HepG2 (cell line): ENCODE measurements around the gene AQP5. TPM values are rescaled to one million over a fixed set of nuclear protein-coding genes. Genes with fewer than 3 reads are reported as not detected.

Experiments used
- ATAC-seq: fragments of 200-7000 bp; cut with Tn5 transposase; 3 replicates; pipeline ENCODE4 v1.9.1; 2020; ENCODE audit warnings: mild to moderate bottlenecking, moderate library complexity
- BruUV-seq: library from RNA; stranded (reverse); fragments of 400-500 nt; replicated peaks from 2 replicates; lab custom pipeline; 2021; lab: Mats Ljungman, UMichigan
- CTCF ChIA-PET: fragments of 300-600 bp; formaldehyde crosslinking; extraction: SDS; loops from one replicate; lab custom pipeline; 2021; ENCODE audit warnings: low total read pairs, inconsistent platforms, low intra/inter-chr PET ratio; lab: Yijun Ruan, JAX
- POLR2A ChIA-PET: fragments of 350-600 bp; sonication (Branson Sonifier 250); formaldehyde crosslinking; loops from one replicate; lab custom pipeline; 2020; ENCODE audit warnings: antibody characterized with exemption, inconsistent platforms; lab: Yijun Ruan, JAX
- DNase-seq: peaks from one replicate; pipeline ENCODE4 v3.0.0-alpha.2; 2015; ENCODE audit warnings: low spot score
- FAIRE-seq: peaks from 3 replicates; lab custom pipeline; 2011; peaks lifted over from hg19 to GRCh38; lab: Jason Lieb, UNC
- H2AFZ ChIP-seq: one replicate; pipeline ENCODE4 v1.6.1; 2011; ENCODE audit warnings: low read length, inconsistent platforms
- H3K27ac ChIP-seq: fragments of 300-600 bp; 3 replicates; pipeline ENCODE4 v1.8.0; 2011; ENCODE audit warnings: mixed run types, mild to moderate bottlenecking, mixed read lengths, low read length, inconsistent platforms; ENCODE audit not compliant: insufficient read depth; ENCODE audit errors: extremely low read length
- H3K27me3 ChIP-seq, 2 experiments: fragments of 200-600 bp in 1 of 2; 2 replicates in 1 of 2; 3 replicates in 1 of 2; pipeline versions ENCODE4 v1.6.0 to v1.8.0; 2011; ENCODE audit warnings: low read length in 2 of 2, mild to moderate bottlenecking in 2 of 2, moderate library complexity in 2 of 2, inconsistent platforms in 1 of 2; ENCODE audit not compliant: insufficient read depth in 2 of 2, control insufficient read depth in 1 of 2
- H3K36me3 ChIP-seq, 2 experiments: fragments of 200-600 bp in 1 of 2; replicated peaks in 1 of 2; 2 replicates in 1 of 2; 3 replicates in 1 of 2; pipeline versions ENCODE4 v1.5.1 to v1.8.0; 2011; ENCODE audit warnings: low read length in 2 of 2, inconsistent platforms in 1 of 2; ENCODE audit not compliant: insufficient read depth in 2 of 2, control insufficient read depth in 1 of 2
- H3K4me1 ChIP-seq: 2 replicates; pipeline ENCODE4 v1.5.1; 2012; ENCODE audit warnings: low read length, inconsistent platforms; ENCODE audit not compliant: insufficient read depth
- H3K4me2 ChIP-seq: 2 replicates; pipeline ENCODE4 v1.6.0; 2011; ENCODE audit warnings: low read depth, low read length, inconsistent platforms
- H3K4me3 ChIP-seq, 3 experiments: fragments of 200-600 bp in 1 of 3; sonication (generic), shearing (Covaris generic) in 1 of 3; replicated peaks in 1 of 3; 2 replicates each; pipeline ENCODE4 v1.5.1; 2011 to 2016; ENCODE audit warnings: low read length in 3 of 3, inconsistent platforms in 2 of 3, low read depth in 2 of 3, mild to moderate bottlenecking in 2 of 3, control low read depth in 1 of 3, mixed read lengths in 1 of 3; ENCODE audit not compliant: insufficient read depth in 1 of 3
- H3K79me2 ChIP-seq: one replicate; pipeline ENCODE4 v1.6.1; 2011; ENCODE audit warnings: low read length, inconsistent platforms; ENCODE audit not compliant: insufficient read depth
- H3K9ac ChIP-seq: 2 replicates; pipeline ENCODE4 v1.6.0; 2011; ENCODE audit warnings: mild to moderate bottlenecking, low read depth, low read length, inconsistent platforms; ENCODE audit not compliant: insufficient read depth
- H3K9me3 ChIP-seq: 2 replicates; pipeline ENCODE4 v1.5.1; 2012; ENCODE audit warnings: mild to moderate bottlenecking, low read length
- H4K20me1 ChIP-seq: 2 replicates; pipeline ENCODE4 v1.6.0; 2011; ENCODE audit warnings: inconsistent platforms, mild to moderate bottlenecking, low read length, moderate library complexity; ENCODE audit not compliant: insufficient read depth
- SRF ChIP-seq: IDR thresholded peaks from 2 replicates; pipeline ENCODE4 v1.6.1; 2011; ENCODE audit warnings: mild to moderate bottlenecking, low read depth, low read length, moderate library complexity
- ZNF768 ChIP-seq: sonication (generic); formaldehyde crosslinking; IDR thresholded peaks from 2 replicates; pipeline ENCODE4 v1.4.0; 2020; ENCODE audit warnings: missing genetic modification reagents
- WGBS: methylation state at CpG from one replicate; pipeline ENCODE4 v1.1.6; 2017; ENCODE audit warnings: low lambda C conversion rate; 5-methylcytosine and 5-hydroxymethylcytosine counted together
- in situ Hi-C: cut with HindIII; loops from 2 replicates; pipeline ENCODE4 v1.10.0; 2017; ENCODE audit warnings: low pct_unique_long_range_greater_than_20kb; ENCODE audit not compliant: extremely low pct_ligation_motif_present
- intact Hi-C: fragments of 100-400 bp; cut with micrococcal nuclease; formaldehyde crosslinking; loops from one replicate; pipeline ENCODE4 v1.10.0; 2022; ENCODE audit not compliant: unreplicated experiment
- polyA plus RNA-seq, 8 experiments: library from polyadenylated mRNA; depleted of rRNA in 3 of 8; stranded (reverse) in 7 of 8; unstranded in 1 of 8; fragments of >200 nt; fragmentation: Illumina TruSeq in 4 of 8; extraction: Trizol in 4 of 8; gene quantifications; 2 replicates each; pipeline versions ENCODE4 v1.2.1 to v1.2.3, GENCODE V29; 2011 to 2016; ENCODE audit warnings: low read depth in 4 of 8, missing spikeins in 1 of 8, mixed read lengths in 1 of 8; ENCODE audit not compliant: insufficient read depth in 1 of 8
- total RNA-seq, 5 experiments: library from RNA; depleted of rRNA; stranded (reverse); fragments of >200 nt; fragmentation: Illumina TruSeq; extraction: Trizol; gene quantifications; 2 replicates each; pipeline ENCODE4 v1.2.3, GENCODE V29; 2016; ENCODE audit warnings: low read depth in 1 of 5
- TF ChIP-seq, protein P1 (sequence below): sonication (generic); formaldehyde crosslinking; IDR thresholded peaks from 2 replicates; pipeline ENCODE4 v1.4.0; 2020; ENCODE audit warnings: missing genetic modification reagents

AQP5 gene
- total and polyA plus RNA-seq, 2 of the 13 experiments (the other 11 are each of a cell fraction or from before 2014, with no cell fraction given), result not detected

DNA sequence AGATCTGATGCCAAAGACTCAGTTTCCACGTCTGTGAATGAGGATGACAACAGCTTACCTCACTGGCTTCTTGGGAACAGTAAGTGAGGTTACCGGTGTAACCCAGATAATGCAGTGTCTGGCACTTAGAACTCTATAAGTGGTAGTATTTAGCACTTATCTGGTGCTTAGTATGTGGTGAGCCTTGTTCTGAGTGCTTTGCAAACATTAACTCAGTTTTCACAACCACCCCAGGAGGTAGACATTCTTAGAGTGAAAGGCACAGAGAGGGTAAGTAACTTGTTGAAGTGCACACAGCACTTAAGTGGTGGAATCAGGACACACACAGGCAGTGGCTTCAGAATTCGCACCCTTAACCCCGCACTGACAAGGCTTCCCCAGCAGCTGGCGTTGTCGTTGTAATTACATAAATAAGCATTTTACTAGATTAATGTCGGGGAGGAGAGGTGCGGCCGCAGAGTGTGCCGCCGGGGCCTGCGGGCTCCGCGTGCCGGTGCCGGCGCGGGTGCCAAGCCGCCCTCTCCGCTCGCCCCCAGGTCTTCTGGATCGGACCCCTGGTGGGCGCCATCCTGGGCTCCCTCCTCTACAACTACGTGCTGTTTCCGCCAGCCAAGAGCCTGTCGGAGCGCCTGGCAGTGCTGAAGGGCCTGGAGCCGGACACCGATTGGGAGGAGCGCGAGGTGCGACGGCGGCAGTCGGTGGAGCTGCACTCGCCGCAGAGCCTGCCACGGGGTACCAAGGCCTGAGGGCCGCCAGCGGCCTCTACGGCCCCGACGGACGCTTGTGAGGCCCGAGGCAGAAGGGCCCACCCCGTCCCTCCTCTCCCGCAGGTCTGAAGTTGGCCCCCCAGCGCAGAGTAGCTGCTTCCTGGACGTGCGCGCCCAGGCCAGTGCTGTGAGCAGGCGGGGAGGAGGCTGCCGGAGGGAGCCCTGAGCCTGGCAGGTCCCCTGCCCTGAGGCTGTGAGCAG is 6.5 kb upstream of the AQP5 start:
- BruUV-seq, result no TSS peak
- H3K79me2 ChIP-seq, result no peaks in the 10 kb centered on the region
- ChIA-PET POLR2A (no interaction called here), CTCF (no interaction called here)
- no peak overlapping the region for H3K4me2 ChIP-seq
- FAIRE-seq, result no peak
- no peak for DNase-seq
- no peak overlapping the region for H3K9ac ChIP-seq
- peaks cover 5 to 55% of the 10 kb centered on the region in 2 experiments; a peak in 4 of 5 replicates for H3K27me3 ChIP-seq
- H2AFZ ChIP-seq, result no peak overlapping the region
- 77% methylated on average over 11 of the region's 53 CpGs for WGBS
- intact Hi-C loops, result no loop called here
- peaks cover 9% of the 10 kb centered on the region for H3K4me1 ChIP-seq
- in situ Hi-C loops, result no loop called here
- H3K36me3 ChIP-seq, result no peaks in the 10 kb centered on the region
- no peaks in the 10 kb centered on the region for H4K20me1 ChIP-seq
- H3K4me3 ChIP-seq, result no peak overlapping the region
- H3K27ac ChIP-seq, result no peak overlapping the region
- no peaks in the 10 kb centered on the region for H3K9me3 ChIP-seq
- TF ChIP-seq SRF, result no peak
- peak; percentile 78 for TF ChIP-seq ZNF768 (CRISPR knock-in tag)
- ATAC-seq, result no peak

DNA sequence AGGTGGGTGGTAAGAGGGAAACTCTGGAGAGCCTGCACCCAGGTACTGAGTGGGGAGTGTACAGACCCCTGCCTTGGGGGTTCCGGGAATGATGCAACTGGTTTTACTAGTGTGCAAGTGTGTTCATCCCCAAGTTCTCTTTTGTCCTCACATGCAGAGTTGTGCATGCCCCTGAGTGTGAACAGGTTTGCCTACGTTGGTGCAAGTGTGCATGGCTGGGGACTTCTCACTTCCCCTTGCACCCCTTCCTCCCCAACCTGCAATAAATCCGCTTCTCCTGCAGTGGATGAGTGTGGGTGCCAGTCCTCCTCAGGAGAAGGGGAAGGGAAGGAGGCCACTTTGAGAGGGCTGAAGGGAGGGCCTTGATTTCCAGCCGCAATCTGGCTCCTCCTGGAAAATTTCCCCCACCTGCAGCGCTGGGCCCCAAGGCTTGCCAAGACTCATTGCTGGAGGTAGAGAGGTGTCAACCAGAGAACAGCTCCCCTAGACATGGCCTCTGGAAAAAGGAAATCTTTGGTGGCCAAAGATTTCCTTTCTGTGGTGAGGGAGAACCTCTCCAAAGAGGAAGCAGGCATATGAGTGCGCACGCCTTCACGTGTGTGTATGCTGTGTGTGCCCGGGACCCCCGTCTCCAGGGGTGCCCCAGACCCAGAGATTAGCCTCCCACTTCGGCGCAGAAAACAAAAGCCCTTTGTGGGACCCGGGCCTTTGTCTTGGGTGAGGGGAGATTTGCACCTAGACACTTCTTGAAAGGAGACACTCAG is 5.6 kb upstream of the AQP5 start:
- CTCF ChIA-PET, result no interaction called here
- no peak overlapping the region for H3K27ac ChIP-seq
- in situ Hi-C loops, result no loop called here

More for the DNA sequence above, 5.6 kb upstream of the AQP5 start:
- Histone ChIP-seq H3K4me2 (no peak overlapping the region), H3K36me3 (no peaks in the 10 kb centered on the region), H3K4me3 (no peak overlapping the region), H3K79me2 (no peaks in the 10 kb centered on the region), H3K27me3 (peaks cover 5 to 55% of the 10 kb centered on the region in 2 experiments; a peak in 4 of 5 replicates), H3K4me1 (peaks cover 15% of the 10 kb centered on the region), H4K20me1 (no peaks in the 10 kb centered on the region), H3K9me3 (no peaks in the 10 kb centered on the region), H3K9ac (no peak overlapping the region), H2AFZ (no peak overlapping the region)
- no TSS peak for BruUV-seq
- no peak for FAIRE-seq
- TF ChIP-seq, protein P1, sequence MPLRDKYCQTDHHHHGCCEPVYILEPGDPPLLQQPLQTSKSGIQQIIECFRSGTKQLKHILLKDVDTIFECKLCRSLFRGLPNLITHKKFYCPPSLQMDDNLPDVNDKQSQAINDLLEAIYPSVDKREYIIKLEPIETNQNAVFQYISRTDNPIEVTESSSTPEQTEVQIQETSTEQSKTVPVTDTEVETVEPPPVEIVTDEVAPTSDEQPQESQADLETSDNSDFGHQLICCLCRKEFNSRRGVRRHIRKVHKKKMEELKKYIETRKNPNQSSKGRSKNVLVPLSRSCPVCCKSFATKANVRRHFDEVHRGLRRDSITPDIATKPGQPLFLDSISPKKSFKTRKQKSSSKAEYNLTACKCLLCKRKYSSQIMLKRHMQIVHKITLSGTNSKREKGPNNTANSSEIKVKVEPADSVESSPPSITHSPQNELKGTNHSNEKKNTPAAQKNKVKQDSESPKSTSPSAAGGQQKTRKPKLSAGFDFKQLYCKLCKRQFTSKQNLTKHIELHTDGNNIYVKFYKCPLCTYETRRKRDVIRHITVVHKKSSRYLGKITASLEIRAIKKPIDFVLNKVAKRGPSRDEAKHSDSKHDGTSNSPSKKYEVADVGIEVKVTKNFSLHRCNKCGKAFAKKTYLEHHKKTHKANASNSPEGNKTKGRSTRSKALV (CRISPR knock-in tag), result no peak
- no peak for DNase-seq
- POLR2A ChIA-PET, result no interaction called here
- intact Hi-C loops, result no loop called here
- 43% methylated on average over 7 of the region's 13 CpGs for WGBS
- ATAC-seq, result no peak
